Ectodermal cell (in vitro differentiated cells): ENCODE measurements around the gene MAML2.

Experiments used
- H3K27ac ChIP-seq: 2 replicates; pipeline ENCODE4 v1.7.0; 2013; ENCODE audit warnings: mild to moderate bottlenecking, low read depth, low read length; ENCODE audit not compliant: insufficient read depth, poor library complexity, severe bottlenecking
- H3K27me3 ChIP-seq: 2 replicates; pipeline ENCODE4 v1.7.0; 2013; ENCODE audit warnings: mild to moderate bottlenecking, low read length; ENCODE audit not compliant: insufficient read depth, control insufficient read depth, poor library complexity, severe bottlenecking
- H3K36me3 ChIP-seq: one replicate; pipeline ENCODE4 v1.7.0; 2013; ENCODE audit warnings: low read length; ENCODE audit not compliant: control insufficient read depth, insufficient read depth
- H3K4me1 ChIP-seq: one replicate; pipeline ENCODE4 v1.7.0; 2013; ENCODE audit warnings: low read length; ENCODE audit not compliant: control insufficient read depth, insufficient read depth
- H3K4me3 ChIP-seq: 2 replicates; pipeline ENCODE4 v1.7.0; 2013; ENCODE audit warnings: low read depth, low read length, control low read depth; ENCODE audit not compliant: insufficient read depth
- H3K9me3 ChIP-seq: 2 replicates; pipeline ENCODE4 v1.7.0; 2013; ENCODE audit warnings: mild to moderate bottlenecking, low read length, moderate library complexity; ENCODE audit not compliant: control insufficient read depth
- WGBS, 2 experiments: methylation state at CpG; one replicate each; pipeline ENCODE4 v1.1.7; 2013; ENCODE audit warnings: missing lambda C conversion rate in 2 of 2; 5-methylcytosine and 5-hydroxymethylcytosine counted together

Gene MAML2

DNA sequence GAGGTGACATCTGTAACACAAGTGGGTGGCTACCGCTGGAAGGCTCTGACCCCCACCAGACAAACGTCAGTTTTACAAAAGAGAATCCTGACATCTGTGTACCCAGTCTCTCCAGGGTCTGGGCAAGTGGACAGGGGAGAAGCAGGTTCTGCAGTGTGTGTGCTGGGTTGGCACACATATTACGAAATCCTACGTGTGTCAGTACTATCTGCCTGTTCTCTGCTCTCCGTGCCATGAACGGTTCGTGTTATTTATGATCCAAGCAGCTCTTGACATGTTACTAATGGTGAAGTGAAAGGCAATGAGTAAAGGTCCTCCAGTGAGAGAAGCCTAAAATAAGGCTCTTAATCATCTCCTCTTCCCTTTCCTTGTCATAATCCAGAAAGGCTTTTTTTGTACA lies 217.6 kb downstream of the MAML2 start:
- no peaks in the 10 kb centered on the region for H3K9me3 ChIP-seq
- no peak overlapping the region for H3K27ac ChIP-seq
- 93 to 98% methylated on average over 7 of the region's 7 CpGs for WGBS, 2 experiments
- H3K4me3 ChIP-seq: no peak overlapping the region
- H3K27me3 ChIP-seq: no peaks in the 10 kb centered on the region
- H3K4me1 ChIP-seq: no peaks in the 10 kb centered on the region
- no peaks in the 10 kb centered on the region for H3K36me3 ChIP-seq

- Histone ChIP-seq H3K27me3 (no peaks in the 10 kb centered on the region), H3K4me1 (no peaks in the 10 kb centered on the region), H3K9me3 (no peaks in the 10 kb centered on the region), H3K36me3 (no peaks in the 10 kb centered on the region), H3K27ac (no peak overlapping the region), H3K4me3 (no peak overlapping the region)
- 86 to 89% methylated on average over 1 to 2 of the region's 2 CpGs for WGBS, 2 experiments
Observed at GRCh38 chr11:96124155-96124554, 218.8 kb downstream of the MAML2 start.

GRCh38 chr11:96123301-96123700 lies 219.7 kb downstream of the MAML2 start:
- Histone ChIP-seq H3K9me3 (no peaks in the 10 kb centered on the region), H3K27ac (no peak overlapping the region), H3K4me1 (no peaks in the 10 kb centered on the region), H3K27me3 (no peaks in the 10 kb centered on the region), H3K36me3 (no peaks in the 10 kb centered on the region), H3K4me3 (no peak overlapping the region)
- 92 to 96% methylated on average over 5 of the region's 5 CpGs for WGBS, 2 experiments

- Histone ChIP-seq H3K27ac (no peak overlapping the region), H3K36me3 (no peaks in the 10 kb centered on the region), H3K4me1 (no peaks in the 10 kb centered on the region), H3K4me3 (no peak overlapping the region), H3K27me3 (no peaks in the 10 kb centered on the region), H3K9me3 (no peaks in the 10 kb centered on the region)
- 88 to 91% methylated on average over 2 of the region's 2 CpGs for WGBS, 2 experiments
Observed at GRCh38 chr11:96122601-96123074, 220.4 kb downstream of the MAML2 start.

GRCh38 chr11:96119211-96119610 lies 223.8 kb downstream of the MAML2 start:
- H3K27me3 ChIP-seq: no peaks in the 10 kb centered on the region
- no peaks in the 10 kb centered on the region for H3K9me3 ChIP-seq
- 77 to 79% methylated on average over 3 of the region's 3 CpGs for WGBS, 2 experiments
- no peaks in the 10 kb centered on the region for H3K36me3 ChIP-seq
- no peak overlapping the region for H3K4me3 ChIP-seq
- no peak overlapping the region for H3K27ac ChIP-seq
- H3K4me1 ChIP-seq: no peaks in the 10 kb centered on the region

GRCh38 chr11:96116376-96116775 lies 226.6 kb downstream of the MAML2 start:
- Histone ChIP-seq H3K27ac (no peak overlapping the region), H3K4me1 (no peaks in the 10 kb centered on the region), H3K4me3 (no peak overlapping the region), H3K36me3 (no peaks in the 10 kb centered on the region), H3K9me3 (no peaks in the 10 kb centered on the region), H3K27me3 (no peaks in the 10 kb centered on the region)
- 93 to 95% methylated on average over 3 of the region's 3 CpGs for WGBS, 2 experiments

DNA sequence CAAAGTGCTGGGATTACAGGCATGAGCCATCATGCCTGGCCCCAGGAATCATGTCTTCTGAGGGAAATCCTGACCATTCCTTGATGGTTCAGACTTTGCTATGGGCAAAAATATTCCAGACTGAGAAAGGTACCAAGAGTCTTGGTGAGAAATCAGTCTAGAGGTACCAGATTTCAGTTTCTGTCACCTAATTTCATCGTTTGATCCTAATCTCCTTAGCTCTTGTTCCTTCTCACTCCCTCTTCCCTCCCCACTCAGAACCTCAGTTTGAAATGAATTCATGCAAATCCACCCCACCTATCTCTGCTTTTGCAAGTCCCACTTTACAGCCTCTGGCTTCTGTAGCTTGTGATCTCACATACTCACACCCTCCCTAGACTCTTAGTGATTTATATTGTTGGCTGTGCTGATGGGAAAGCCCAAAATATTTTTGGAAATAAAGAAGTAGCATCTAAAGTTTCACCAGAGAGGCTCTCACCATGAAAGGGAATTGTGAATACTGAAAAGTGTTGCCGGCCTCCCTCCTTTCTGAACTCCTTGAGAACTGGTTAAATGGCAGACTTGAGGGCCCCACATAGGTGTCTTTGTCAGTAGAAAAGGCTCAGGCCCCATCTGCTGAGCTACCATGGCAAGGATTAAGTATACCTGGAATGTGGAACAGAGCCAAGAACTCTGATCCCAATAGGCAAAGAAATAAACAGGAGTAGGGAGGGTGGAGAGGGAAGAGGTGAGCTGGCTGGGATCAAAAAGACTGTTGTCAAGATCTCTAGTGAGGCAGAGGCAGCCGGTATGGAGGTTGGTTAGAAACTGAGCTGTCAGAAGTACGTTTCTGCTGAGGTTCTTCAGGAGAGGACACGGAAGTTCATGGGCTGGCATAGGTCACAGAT lies 228.6 kb downstream of the MAML2 start:
- H3K27me3 ChIP-seq: no peaks in the 10 kb centered on the region
- 92 to 93% methylated on average over 5 of the region's 5 CpGs for WGBS, 2 experiments
- H3K4me3 ChIP-seq: no peak overlapping the region
- no peak overlapping the region for H3K27ac ChIP-seq
- no peaks in the 10 kb centered on the region for H3K36me3 ChIP-seq
- no peaks in the 10 kb centered on the region for H3K4me1 ChIP-seq
- no peaks in the 10 kb centered on the region for H3K9me3 ChIP-seq

- no peak overlapping the region for H3K4me3 ChIP-seq
- H3K4me1 ChIP-seq: no peaks in the 10 kb centered on the region
- no peaks in the 10 kb centered on the region for H3K9me3 ChIP-seq
- H3K27ac ChIP-seq: no peak overlapping the region
- 66 to 75% methylated on average over 3 to 4 of the region's 4 CpGs for WGBS, 2 experiments
- no peaks in the 10 kb centered on the region for H3K27me3 ChIP-seq
- no peaks in the 10 kb centered on the region for H3K36me3 ChIP-seq
Observed at GRCh38 chr11:96113193-96113681, 229.8 kb downstream of the MAML2 start.

DNA sequence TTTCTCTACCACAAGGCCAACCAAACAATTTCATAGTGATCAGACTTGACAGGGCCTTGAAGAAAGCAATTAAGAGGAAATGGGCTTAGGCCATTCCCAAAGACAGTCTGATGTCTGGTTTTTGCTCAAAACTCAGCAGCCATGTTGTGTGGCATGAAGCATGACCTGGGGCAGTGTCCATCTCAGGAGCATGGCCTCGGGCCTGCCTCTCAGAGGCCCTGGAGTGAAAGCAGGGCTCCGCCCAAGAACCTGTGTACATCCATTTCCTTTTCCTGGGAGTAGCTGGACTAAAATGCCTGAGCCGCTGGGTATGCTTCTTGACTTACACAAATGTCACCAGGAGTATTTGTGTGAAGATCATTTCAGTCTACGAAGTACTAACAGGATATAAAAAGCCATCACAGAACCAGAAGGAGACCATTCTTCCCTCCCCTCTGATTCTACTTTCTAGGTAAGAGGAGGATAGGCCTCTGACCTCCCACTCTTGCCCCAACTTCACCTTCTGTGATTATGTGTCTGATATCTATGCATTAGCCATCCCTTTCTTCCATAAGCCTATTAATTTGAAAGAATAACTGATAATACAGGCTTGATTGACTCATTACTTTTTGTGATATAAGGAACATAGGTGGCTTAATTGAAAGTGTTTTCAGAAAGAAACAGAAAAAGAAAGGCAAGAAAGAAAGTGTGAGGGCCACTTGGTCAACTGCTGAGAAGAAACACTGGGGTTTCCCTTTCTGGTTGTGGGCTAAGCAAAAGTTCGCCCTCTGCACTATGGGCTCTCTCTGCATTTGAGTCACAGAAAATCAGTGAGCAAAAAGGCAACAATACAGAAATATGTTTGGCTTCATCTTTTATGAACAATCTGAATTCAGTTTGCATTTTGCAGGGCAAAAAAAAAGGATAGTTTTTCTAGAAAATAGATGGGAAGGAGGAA lies 230.5 kb downstream of the MAML2 start:
- Histone ChIP-seq H3K9me3 (no peaks in the 10 kb centered on the region), H3K27ac (no peak overlapping the region), H3K27me3 (no peaks in the 10 kb centered on the region), H3K4me3 (no peak overlapping the region), H3K4me1 (no peaks in the 10 kb centered on the region), H3K36me3 (no peaks in the 10 kb centered on the region)
- WGBS, 2 experiments: 94% methylated on average over 4 to 5 of the region's 5 CpGs

- H3K9me3 ChIP-seq: no peaks in the 10 kb centered on the region
- H3K27me3 ChIP-seq: no peaks in the 10 kb centered on the region
- H3K4me3 ChIP-seq: no peak overlapping the region
- WGBS, 2 experiments: 96 to 100% methylated on average over 1 to 5 of the region's 5 CpGs
- H3K27ac ChIP-seq: no peak overlapping the region
- H3K36me3 ChIP-seq: no peaks in the 10 kb centered on the region
- H3K4me1 ChIP-seq: peaks cover 6% of the 10 kb centered on the region
Observed at GRCh38 chr11:96111308-96111707, 231.7 kb downstream of the MAML2 start.
